ENCODE results near the gene TBC1D30. TPM values are rescaled to one million over a fixed set of nuclear protein-coding genes. Genes with fewer than 3 reads are reported as not detected.

The TBC1D30 gene
- total RNA-seq, 1 experiment from 2014 or later = 3.6 TPM

DNA sequence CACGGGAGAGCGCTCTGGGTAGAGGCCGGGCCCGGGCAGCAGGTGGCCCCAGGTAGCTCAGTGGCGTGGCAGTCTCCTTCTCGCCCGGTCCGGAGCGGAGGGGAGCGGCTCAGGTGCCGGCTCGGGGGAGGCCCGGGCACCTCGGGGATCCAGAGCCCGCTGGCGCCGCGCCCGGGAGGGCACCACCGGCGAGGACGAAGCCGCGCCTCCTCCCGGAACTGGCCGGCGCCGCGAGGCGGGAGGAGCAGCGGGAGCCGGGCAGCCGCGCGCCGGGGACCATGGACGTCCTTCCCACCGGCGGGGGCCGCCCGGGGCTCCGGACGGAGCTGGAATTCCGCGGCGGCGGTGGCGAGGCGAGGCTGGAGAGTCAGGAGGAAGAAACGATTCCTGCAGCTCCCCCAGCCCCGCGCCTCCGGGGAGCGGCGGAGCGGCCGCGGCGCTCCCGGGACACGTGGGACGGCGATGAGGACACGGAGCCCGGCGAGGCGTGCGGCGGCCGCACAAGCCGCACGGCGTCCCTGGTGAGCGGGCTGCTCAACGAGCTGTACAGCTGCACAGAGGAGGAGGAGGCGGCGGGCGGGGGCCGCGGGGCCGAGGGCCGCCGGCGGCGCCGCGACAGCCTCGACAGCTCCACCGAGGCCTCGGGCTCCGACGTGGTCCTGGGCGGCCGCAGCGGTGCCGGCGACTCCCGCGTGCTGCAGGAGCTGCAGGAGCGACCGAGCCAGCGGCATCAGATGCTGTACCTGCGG lies 43.7 kb upstream of the TBC1D30 start (continued):
- TF ChIP-seq FOXP1 (CRISPR knock-in tag; IDR thresholded peaks at IDR 0.05; ENCODE audit: borderline replicate concordance) (peak; percentile 10; the same call in 1 of the 2 replicates), KAT7 (CRISPR knock-in tag; IDR thresholded peaks at IDR 0.05; ENCODE audit: borderline replicate concordance) (0 out of 2 replicates have a peak, but pooled peaks have one; percentile 58), PREB (CRISPR knock-in tag; IDR thresholded peaks at IDR 0.05; ENCODE audit: borderline replicate concordance) (no peak), ZNF416 (CRISPR knock-in tag; IDR thresholded peaks at IDR 0.05) (no peak), SMAD3 (CRISPR knock-in tag; IDR thresholded peaks at IDR 0.05; ENCODE audit: borderline replicate concordance) (peak; percentile 45), ZNF232 (CRISPR knock-in tag; IDR thresholded peaks at IDR 0.05) (no peak)
- TF ChIP-seq, protein P1, sequence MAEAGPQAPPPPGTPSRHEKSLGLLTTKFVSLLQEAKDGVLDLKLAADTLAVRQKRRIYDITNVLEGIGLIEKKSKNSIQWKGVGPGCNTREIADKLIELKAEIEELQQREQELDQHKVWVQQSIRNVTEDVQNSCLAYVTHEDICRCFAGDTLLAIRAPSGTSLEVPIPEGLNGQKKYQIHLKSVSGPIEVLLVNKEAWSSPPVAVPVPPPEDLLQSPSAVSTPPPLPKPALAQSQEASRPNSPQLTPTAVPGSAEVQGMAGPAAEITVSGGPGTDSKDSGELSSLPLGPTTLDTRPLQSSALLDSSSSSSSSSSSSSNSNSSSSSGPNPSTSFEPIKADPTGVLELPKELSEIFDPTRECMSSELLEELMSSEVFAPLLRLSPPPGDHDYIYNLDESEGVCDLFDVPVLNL (CRISPR knock-in tag; IDR thresholded peaks at IDR 0.05; ENCODE audit: borderline replicate concordance, low read depth) = 0 out of 2 replicates have a peak, but pooled peaks have one; percentile 5

DNA sequence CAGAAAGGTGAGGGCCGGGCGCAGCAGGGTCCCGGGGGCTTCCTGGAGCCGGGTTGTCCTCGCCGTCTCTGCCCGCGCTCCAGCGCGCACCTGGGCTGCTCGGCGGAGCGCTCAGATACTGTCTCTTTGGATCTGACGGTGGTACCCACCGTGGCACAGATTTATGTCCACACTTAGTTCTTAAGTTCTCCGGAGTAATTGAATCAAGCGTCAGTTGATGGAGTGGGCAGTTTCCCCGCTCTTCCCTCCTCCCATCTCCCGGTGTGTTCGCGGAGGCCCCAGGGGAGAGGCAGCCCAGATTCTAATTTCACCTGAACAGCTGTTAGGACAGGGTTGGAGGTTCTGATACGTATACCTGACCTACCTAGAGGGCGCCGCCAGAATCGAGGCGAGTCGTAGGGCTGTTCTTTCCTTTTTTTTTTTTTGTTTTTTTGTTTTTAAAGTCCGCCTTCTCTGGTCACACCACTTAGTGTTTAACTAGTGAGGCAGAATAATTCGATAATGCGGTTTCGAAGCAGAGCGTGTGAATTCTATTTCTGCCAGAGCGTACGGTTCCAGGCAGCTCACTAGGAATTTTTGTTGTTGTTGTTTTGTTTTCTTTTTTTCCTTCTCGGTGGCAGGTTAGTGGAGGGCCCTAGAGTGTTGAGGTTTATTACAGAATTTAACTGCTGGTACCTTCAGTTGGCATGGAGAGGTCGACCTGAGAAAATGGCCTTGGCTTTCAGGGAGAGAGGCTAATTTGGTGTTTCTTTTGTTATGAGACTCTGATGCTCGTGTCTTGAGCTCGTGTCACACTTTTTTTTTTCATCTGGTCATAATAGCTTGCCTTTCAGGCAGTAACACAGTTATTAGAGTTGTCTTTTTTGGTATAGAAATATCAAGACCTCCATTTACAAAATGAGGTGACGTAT lies 42.9 kb upstream of the TBC1D30 start:
- Mint-ChIP-seq H3K27ac (no peak overlapping the region), H3K9me3 (peaks cover 3% of the 10 kb centered on the region), H3K36me3 (no peaks in the 10 kb centered on the region), H3K4me1 (peaks cover 11% of the 10 kb centered on the region), H3K27me3 (ENCODE audit: low read depth) (peaks cover 67% of the 10 kb centered on the region), H3K4me3 (peak overlapping the region; percentile 86)
- no peak for DNase-seq (ENCODE audit: low spot score)
- TF ChIP-seq, protein P2, sequence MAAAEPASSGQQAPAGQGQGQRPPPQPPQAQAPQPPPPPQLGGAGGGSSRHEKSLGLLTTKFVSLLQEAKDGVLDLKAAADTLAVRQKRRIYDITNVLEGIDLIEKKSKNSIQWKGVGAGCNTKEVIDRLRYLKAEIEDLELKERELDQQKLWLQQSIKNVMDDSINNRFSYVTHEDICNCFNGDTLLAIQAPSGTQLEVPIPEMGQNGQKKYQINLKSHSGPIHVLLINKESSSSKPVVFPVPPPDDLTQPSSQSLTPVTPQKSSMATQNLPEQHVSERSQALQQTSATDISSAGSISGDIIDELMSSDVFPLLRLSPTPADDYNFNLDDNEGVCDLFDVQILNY (CRISPR knock-in tag; IDR thresholded peaks at IDR 0.05) = 0 out of 2 replicates have a peak, but pooled peaks have one; percentile 9
- TF ChIP-seq ZNF263 (CRISPR knock-in tag; IDR thresholded peaks at IDR 0.05; ENCODE audit: low read depth) (0 out of 2 replicates have a peak, but pooled peaks have one; percentile 17), CREM (CRISPR knock-in tag; IDR thresholded peaks at IDR 0.05) (no peak)
- ATAC-seq = peak; percentile 61
- CTCF ChIA-PET = interaction anchor here (0.7 to 4.0 kb wide), 8 partner anchors 11 to 394 kb away, joined by 3 to 40 read pairs (median 4); no protein-coding TSS in a partner anchor
- POLR2A ChIA-PET = no interaction called here

GRCh38 chr12:64782191-64782876 lies 42.1 kb upstream of the TBC1D30 start:
- H3K4me3 Mint-ChIP-seq = peak overlapping the region; percentile 86
- no peaks in the 10 kb centered on the region for H3K36me3 Mint-ChIP-seq
- peaks cover 11% of the 10 kb centered on the region for H3K4me1 Mint-ChIP-seq
- no peak overlapping the region for H3K27ac Mint-ChIP-seq
- peaks cover 59% of the 10 kb centered on the region for H3K27me3 Mint-ChIP-seq (ENCODE audit: low read depth)
- ChIA-PET POLR2A (no interaction called here), CTCF (interaction anchor here (0.7 to 4.0 kb wide), 4 partner anchors 14 to 28 kb away, joined by 3 to 40 read pairs (median 16); no protein-coding TSS in a partner anchor)
- ATAC-seq (no peak), DNase-seq (ENCODE audit: low spot score) (no peak)
- no peaks in the 10 kb centered on the region for H3K9me3 Mint-ChIP-seq
- TF ChIP-seq CREB1 (CRISPR knock-in tag; IDR thresholded peaks at IDR 0.05) (no peak), NR2C2 (CRISPR knock-in tag; IDR thresholded peaks at IDR 0.05) (no peak), HMGA2 (CRISPR knock-in tag; IDR thresholded peaks at IDR 0.05) (no peak), RORB (CRISPR knock-in tag; IDR thresholded peaks at IDR 0.05) (no peak), ZNF219 (CRISPR knock-in tag; IDR thresholded peaks at IDR 0.05; ENCODE audit: borderline replicate concordance) (no peak), ZBTB21 (CRISPR knock-in tag; IDR thresholded peaks at IDR 0.05; ENCODE audit: borderline replicate concordance) (no peak), CBFB (CRISPR knock-in tag; IDR thresholded peaks at IDR 0.05; ENCODE audit: low read depth) (no peak), ZBTB43 (CRISPR knock-in tag; IDR thresholded peaks at IDR 0.05) (no peak), FOXP1 (CRISPR knock-in tag; IDR thresholded peaks at IDR 0.05; ENCODE audit: borderline replicate concordance) (no peak), JUN (CRISPR knock-in tag; IDR thresholded peaks at IDR 0.05) (no peak), ZNF281 (CRISPR knock-in tag; IDR thresholded peaks at IDR 0.05) (no peak), KAT7 (CRISPR knock-in tag; IDR thresholded peaks at IDR 0.05; ENCODE audit: borderline replicate concordance) (no peak)
- TF ChIP-seq, protein P3, sequence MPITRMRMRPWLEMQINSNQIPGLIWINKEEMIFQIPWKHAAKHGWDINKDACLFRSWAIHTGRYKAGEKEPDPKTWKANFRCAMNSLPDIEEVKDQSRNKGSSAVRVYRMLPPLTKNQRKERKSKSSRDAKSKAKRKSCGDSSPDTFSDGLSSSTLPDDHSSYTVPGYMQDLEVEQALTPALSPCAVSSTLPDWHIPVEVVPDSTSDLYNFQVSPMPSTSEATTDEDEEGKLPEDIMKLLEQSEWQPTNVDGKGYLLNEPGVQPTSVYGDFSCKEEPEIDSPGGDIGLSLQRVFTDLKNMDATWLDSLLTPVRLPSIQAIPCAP (CRISPR knock-in tag; IDR thresholded peaks at IDR 0.05) = no peak

All from WTC11 (cell line).